ENCODE results near the gene UCP3.

UCP3 gene

GRCh38 chr11:74024261-74025029, 15.6 kb upstream of the UCP3 start:
- DNase-seq (ENCODE audit: low spot score), result no peak
- no peak for TF ChIP-seq CTCF (IDR thresholded peaks at IDR 0.05; ENCODE audit: extremely low read depth, missing control alignments)

- no peak for TF ChIP-seq CTCF (IDR thresholded peaks at IDR 0.05; ENCODE audit: extremely low read depth, missing control alignments)
- DNase-seq (ENCODE audit: low spot score), result no peak
Observed at GRCh38 chr11:74023276-74023675, 14.4 kb upstream of the UCP3 start.

- DNase-seq (ENCODE audit: low spot score), result no peak
- no peak for TF ChIP-seq CTCF (IDR thresholded peaks at IDR 0.05; ENCODE audit: extremely low read depth, missing control alignments)
Observed at GRCh38 chr11:74022546-74022945, 13.7 kb upstream of the UCP3 start.

- TF ChIP-seq CTCF (IDR thresholded peaks at IDR 0.05; ENCODE audit: extremely low read depth, missing control alignments), result no peak
Observed at GRCh38 chr11:74021998-74022397, 13.1 kb upstream of the UCP3 start.

GRCh38 chr11:74020539-74020938, 11.7 kb upstream of the UCP3 start:
- DNase-seq (ENCODE audit: low spot score), result peak; percentile 34
- TF ChIP-seq CTCF (IDR thresholded peaks at IDR 0.05; ENCODE audit: extremely low read depth, missing control alignments), result no peak

More at GRCh38 chr11:74021998-74022397, 13.1 kb upstream of the UCP3 start:
- no peak for DNase-seq (ENCODE audit: low spot score)

GRCh38 chr11:74019860-74020259, 11.0 kb upstream of the UCP3 start:
- DNase-seq (ENCODE audit: low spot score), result no peak
- TF ChIP-seq CTCF (IDR thresholded peaks at IDR 0.05; ENCODE audit: extremely low read depth, missing control alignments), result no peak

GRCh38 chr11:74019104-74019738, 10.3 kb upstream of the UCP3 start:
- no peak for TF ChIP-seq CTCF (IDR thresholded peaks at IDR 0.05; ENCODE audit: extremely low read depth, missing control alignments)
- DNase-seq (ENCODE audit: low spot score), result no peak

All from GM20000 (cell line).